Smooth muscle cell (in vitro differentiated cells): ENCODE measurements around the gene TMCC1. TPM values are rescaled to one million over a fixed set of nuclear protein-coding genes. Genes with fewer than 3 reads are reported as not detected.

ENCODE experiments used
- DNase-seq: peaks from one replicate; lab custom pipeline; 2025; ENCODE audit not compliant: unreplicated experiment; lab: John Stamatoyannopoulos, UW
- H2AFZ ChIP-seq: fragments of 200-600 bp; sonication (generic); 2 replicates; pipeline ENCODE4 v1.6.0; 2016; ENCODE audit warnings: antibody characterized with exemption, low read depth, mild to moderate bottlenecking
- H3F3A ChIP-seq: fragments of 200-600 bp; sonication (generic); 2 replicates; pipeline ENCODE4 v1.6.0; 2017; ENCODE audit warnings: antibody characterized with exemption, low read depth
- H3K27ac ChIP-seq: fragments of 200-600 bp; sonication (generic); 2 replicates; pipeline ENCODE4 v1.5.1; 2016; ENCODE audit warnings: low read depth, mild to moderate bottlenecking
- H3K27me3 ChIP-seq: fragments of 200-600 bp; sonication (generic); 2 replicates; pipeline ENCODE4 v1.6.1; 2016; ENCODE audit warnings: low read depth, mild to moderate bottlenecking
- H3K36me3 ChIP-seq: fragments of 200-600 bp; sonication (generic); 2 replicates; pipeline ENCODE4 v1.5.1; 2016; ENCODE audit warnings: low read depth
- H3K4me1 ChIP-seq: fragments of 200-600 bp; sonication (generic); 2 replicates; pipeline ENCODE4 v1.5.1; 2016; ENCODE audit warnings: low read depth
- H3K4me2 ChIP-seq: fragments of 200-600 bp; sonication (generic); 2 replicates; pipeline ENCODE4 v1.6.0; 2016; ENCODE audit warnings: mild to moderate bottlenecking
- H3K4me3 ChIP-seq: fragments of 200-600 bp; sonication (generic); 2 replicates; pipeline ENCODE4 v1.5.1; 2016; ENCODE audit warnings: mild to moderate bottlenecking
- H3K79me2 ChIP-seq: fragments of 200-600 bp; sonication (generic); 2 replicates; pipeline ENCODE4 v1.6.0; 2016; ENCODE audit warnings: low read depth, mild to moderate bottlenecking
- H3K9ac ChIP-seq: fragments of 200-600 bp; sonication (generic); 2 replicates; pipeline ENCODE4 v1.6.0; 2016; ENCODE audit warnings: low read depth
- H3K9me3 ChIP-seq: fragments of 200-600 bp; sonication (generic); replicated peaks from 2 replicates; pipeline ENCODE4 v1.5.1; 2016; ENCODE audit warnings: low read depth
- H4K20me1 ChIP-seq: fragments of 200-600 bp; sonication (generic); 2 replicates; pipeline ENCODE4 v1.6.0; 2016; ENCODE audit warnings: low read depth
- CTCF ChIP-seq: fragments of 200-600 bp; sonication (generic); IDR thresholded peaks from 2 replicates; pipeline ENCODE4 v1.5.1; 2017; ENCODE audit warnings: borderline replicate concordance, mild to moderate bottlenecking, antibody characterized with exemption; ENCODE audit not compliant: insufficient read depth, poor library complexity, severe bottlenecking
- WGBS: methylation state at CpG from one replicate; pipeline ENCODE4 v1.1.7; 2016; ENCODE audit warnings: low lambda C conversion rate; 5-methylcytosine and 5-hydroxymethylcytosine counted together
- polyA plus RNA-seq: library from polyadenylated mRNA; unstranded; fragments of >200 nt; fragmentation: Nextera tagmentation; extraction: Ambion mirVana; gene quantifications from 2 replicates; pipeline ENCODE4 v1.2.1, GENCODE V29; 2016
- total RNA-seq: library from RNA; depleted of rRNA; stranded (reverse); fragments of >200 nt; gene quantifications from 2 replicates; pipeline ENCODE4 v1.2.3, GENCODE V29; 2014

The TMCC1 gene
- total and polyA plus RNA-seq, 2 experiments from 2014 or later: 5.3 to 17.8 TPM

- TF ChIP-seq CTCF: no peak
- Histone ChIP-seq H3F3A (no peaks in the 10 kb centered on the region), H3K27ac (no peak overlapping the region)
These were observed 39.1 kb downstream of the TMCC1 start for GRCh38 chr3:129854460-129854859.

GRCh38 chr3:129845956-129846355, 47.6 kb downstream of the TMCC1 start:
- no peak overlapping the region for H3K9ac ChIP-seq
- peaks cover 11% of the 10 kb centered on the region for H3K9me3 ChIP-seq
- no peak for TF ChIP-seq CTCF
- H3F3A ChIP-seq: no peaks in the 10 kb centered on the region
- no peak overlapping the region for H3K27ac ChIP-seq
- H3K4me3 ChIP-seq: no peak overlapping the region
- no peak for DNase-seq
- H2AFZ ChIP-seq: no peak overlapping the region
- H4K20me1 ChIP-seq: peaks cover 13% of the 10 kb centered on the region
- H3K27me3 ChIP-seq: no peaks in the 10 kb centered on the region
- WGBS: 91% methylated on average over 2 of the region's 2 CpGs
- H3K36me3 ChIP-seq: peaks cover 7% of the 10 kb centered on the region
- H3K79me2 ChIP-seq: peaks cover 42% of the 10 kb centered on the region
- H3K4me1 ChIP-seq: no peaks in the 10 kb centered on the region
- no peak overlapping the region for H3K4me2 ChIP-seq

More at GRCh38 chr3:129854460-129854859, 39.1 kb downstream of the TMCC1 start:
- no peak overlapping the region for H3K9ac ChIP-seq
- DNase-seq: no peak
- H3K4me2 ChIP-seq: no peak overlapping the region
- H3K4me1 ChIP-seq: no peaks in the 10 kb centered on the region
- no peaks in the 10 kb centered on the region for H3K9me3 ChIP-seq
- H3K4me3 ChIP-seq: no peak overlapping the region
- no peaks in the 10 kb centered on the region for H3K36me3 ChIP-seq
- peaks cover 41% of the 10 kb centered on the region for H3K79me2 ChIP-seq
- 95% methylated on average over 1 of the region's 1 CpG for WGBS
- no peak overlapping the region for H2AFZ ChIP-seq
- H4K20me1 ChIP-seq: peaks cover 22% of the 10 kb centered on the region
- no peaks in the 10 kb centered on the region for H3K27me3 ChIP-seq

GRCh38 chr3:129840707-129841360, 52.7 kb downstream of the TMCC1 start:
- no peak for TF ChIP-seq CTCF
- peaks cover 11% of the 10 kb centered on the region for H3K9me3 ChIP-seq
- no peak overlapping the region for H3K27ac ChIP-seq
- no peak overlapping the region for H3K9ac ChIP-seq
- H4K20me1 ChIP-seq: peaks cover 44% of the 10 kb centered on the region
- no peaks in the 10 kb centered on the region for H3K27me3 ChIP-seq
- H3K4me2 ChIP-seq: no peak overlapping the region
- H2AFZ ChIP-seq: no peak overlapping the region
- peaks cover 10% of the 10 kb centered on the region for H3F3A ChIP-seq
- no peak overlapping the region for H3K4me3 ChIP-seq
- peaks cover 7% of the 10 kb centered on the region for H3K36me3 ChIP-seq
- no peak for DNase-seq
- WGBS: 97% methylated on average over 5 of the region's 5 CpGs
- H3K79me2 ChIP-seq: peaks cover 55% of the 10 kb centered on the region
- peaks cover 24% of the 10 kb centered on the region for H3K4me1 ChIP-seq

GRCh38 chr3:129838086-129838485, 55.4 kb downstream of the TMCC1 start:
- H2AFZ ChIP-seq: no peak overlapping the region
- no peak for DNase-seq
- H3K9me3 ChIP-seq: peaks cover 8% of the 10 kb centered on the region
- peaks cover 66% of the 10 kb centered on the region for H3K79me2 ChIP-seq
- no peak overlapping the region for H3K9ac ChIP-seq
- peaks cover 2% of the 10 kb centered on the region for H3K36me3 ChIP-seq
- H3K4me1 ChIP-seq: peaks cover 25% of the 10 kb centered on the region
- peaks cover 10% of the 10 kb centered on the region for H3F3A ChIP-seq
- no peak for TF ChIP-seq CTCF
- H3K4me2 ChIP-seq: no peak overlapping the region
- no peak overlapping the region for H3K4me3 ChIP-seq
- 65% methylated on average over 6 of the region's 6 CpGs for WGBS
- no peaks in the 10 kb centered on the region for H3K27me3 ChIP-seq
- H3K27ac ChIP-seq: peak overlapping the region; percentile 4
- H4K20me1 ChIP-seq: peaks cover 66% of the 10 kb centered on the region
